Stimulated activated CD8-positive, alpha-beta memory T cell treated with anti-CD3 and anti-CD28 coated beads, Interleukin-7, amount 100 ng/mL, for 4 hours (primary cell): ENCODE measurements around the gene TAS2R19.
"Not testable (repeated sequence)": the region's sequence is repeated elsewhere in the genome, so short reads cannot be mapped to it uniquely, and the experiment has no call there.

ENCODE experiments used
- DNase-seq, 2 donors: peaks; one replicate each; pipeline ENCODE4 v3.0.0-alpha.2; 2020; ENCODE audit warnings: low read depth in 2 of 2

Gene TAS2R19

GRCh38 chr12:11022520-11022919 is at the start of gene TAS2R19:
TAS2R19 (minus strand) TSS chr12:11022620; CDS start chr12:11022571, 49 bp downstream.
- no peak for DNase-seq

GRCh38 chr12:11071414-11071813 is 49.0 kb upstream of the TAS2R19 start:
- no peak for DNase-seq

GRCh38 chr12:11070999-11071398 is 48.6 kb upstream of the TAS2R19 start:
- no peak for DNase-seq

- DNase-seq, result no peak
Measured at GRCh38 chr12:11069854-11070365, 47.5 kb upstream of the TAS2R19 start.

- DNase-seq, result no peak
Measured at GRCh38 chr12:11067514-11067913, 45.1 kb upstream of the TAS2R19 start.

- DNase-seq, result not testable (repeated sequence)
Measured at GRCh38 chr12:11062194-11062593, 39.8 kb upstream of the TAS2R19 start, which contains the start of gene TAS2R46. TAS2R46 (minus strand) TSS chr12:11062294; CDS start chr12:11062294, 0 bp downstream.

GRCh38 chr12:11059784-11060183 is 37.4 kb upstream of the TAS2R19 start:
- no peak for DNase-seq

- no peak for DNase-seq
Measured at GRCh38 chr12:11059041-11059440, 36.6 kb upstream of the TAS2R19 start.

GRCh38 chr12:11055306-11055705 is 32.9 kb upstream of the TAS2R19 start:
- no peak for DNase-seq

GRCh38 chr12:11049806-11050531 is 27.5 kb upstream of the TAS2R19 start:
- not testable (repeated sequence) for DNase-seq

GRCh38 chr12:11041366-11041765 is 18.9 kb upstream of the TAS2R19 start:
- DNase-seq, result not testable (repeated sequence)

- DNase-seq, result no peak
Measured at GRCh38 chr12:11040162-11040561, 17.7 kb upstream of the TAS2R19 start.

GRCh38 chr12:11039171-11039570 is 16.8 kb upstream of the TAS2R19 start:
- no peak for DNase-seq

- DNase-seq, result not testable (repeated sequence)
Measured at GRCh38 chr12:11033959-11034358, 11.5 kb upstream of the TAS2R19 start.

GRCh38 chr12:11031307-11031706 is 8.9 kb upstream of the TAS2R19 start, which contains the start of gene TAS2R31:
TAS2R31 (minus strand) TSS chr12:11031407; CDS start chr12:11031335, 72 bp downstream.
- DNase-seq, result no peak

GRCh38 chr12:11026118-11026517 is 3.7 kb upstream of the TAS2R19 start:
- DNase-seq, result no peak

GRCh38 chr12:11023387-11023786 is 967 bp upstream of the TAS2R19 start:
- DNase-seq, result no peak

GRCh38 chr12:11016937-11017336 is 5.5 kb downstream of the TAS2R19 start:
- DNase-seq, result no peak

GRCh38 chr12:11015775-11016430 is 6.5 kb downstream of the TAS2R19 start:
- DNase-seq, result no peak

GRCh38 chr12:11014234-11014633 is 8.2 kb downstream of the TAS2R19 start:
- no peak for DNase-seq

- no peak for DNase-seq
Measured at GRCh38 chr12:11007608-11008007, 14.8 kb downstream of the TAS2R19 start.

- no peak for DNase-seq
Measured at GRCh38 chr12:10998204-10998603, 24.2 kb downstream of the TAS2R19 start, which contains the start of gene TAS2R20. TAS2R20 (minus strand) TSS chr12:10998304; CDS start chr12:10997875, 429 bp downstream.

GRCh38 chr12:10994307-10994706 is 28.1 kb downstream of the TAS2R19 start:
- DNase-seq, result no peak
